Suprapubic skin (tissue), 4 donors: ENCODE measurements around the gene EXD3. TPM values are rescaled to one million over a fixed set of nuclear protein-coding genes. Genes with fewer than 3 reads are reported as not detected.

Experiments used
- DNase-seq, 2 donors: peaks; one replicate each; pipeline ENCODE4 v3.0.0-alpha.2; 2019; ENCODE audit warnings: low spot score in 2 of 2
- H3K27ac ChIP-seq: fragments of 200-600 bp; sonication (generic); one replicate; pipeline ENCODE4 v1.5.1; 2019
- H3K27me3 ChIP-seq: fragments of 200-600 bp; sonication (generic); one replicate; pipeline ENCODE4 v1.5.1; 2019
- H3K36me3 ChIP-seq: fragments of 200-600 bp; sonication (generic); one replicate; pipeline ENCODE4 v1.5.1; 2019
- H3K4me1 ChIP-seq: fragments of 200-600 bp; sonication (generic); one replicate; pipeline ENCODE4 v1.5.1; 2019
- H3K4me3 ChIP-seq: fragments of 200-600 bp; sonication (generic); one replicate; pipeline ENCODE4 v1.5.1; 2019; ENCODE audit warnings: mild to moderate bottlenecking
- H3K9me3 ChIP-seq: fragments of 200-600 bp; sonication (generic); one replicate; pipeline ENCODE4 v1.5.1; 2019
- CTCF ChIP-seq, 2 donors: fragments of 200-600 bp in 1 of 2; fragments of 450-650 bp in 1 of 2; sonication (generic) in 1 of 2; IDR thresholded peaks; one replicate each; pipeline ENCODE4 v1.5.1; 2016 to 2019; ENCODE audit warnings: antibody characterized with exemption in 2 of 2, mild to moderate bottlenecking in 1 of 2, moderate library complexity in 1 of 2
- EP300 ChIP-seq: sonication (generic); formaldehyde crosslinking; IDR thresholded peaks from one replicate; pipeline ENCODE4 v1.6.1; 2017; ENCODE audit warnings: antibody characterized with exemption
- POLR2A ChIP-seq, 2 donors: fragments of 450-650 bp; IDR thresholded peaks; one replicate each; pipeline ENCODE4 v1.6.1; 2017; ENCODE audit warnings: antibody characterized with exemption in 2 of 2, mild to moderate bottlenecking in 2 of 2, moderate library complexity in 2 of 2
- POLR2AphosphoS5 ChIP-seq, 3 donors: sonication (generic); formaldehyde crosslinking; IDR thresholded peaks; one replicate each; pipeline ENCODE4 v1.6.1; 2017; ENCODE audit warnings: antibody characterized with exemption in 3 of 3
- WGBS: methylation state at CpG from one replicate; pipeline ENCODE4 v1.1.5; 2018; 5-methylcytosine and 5-hydroxymethylcytosine counted together
- total RNA-seq, 4 donors: library from RNA; depleted of rRNA; stranded (reverse); fragments of >200 nt; gene quantifications; one replicate each; pipeline ENCODE4 v1.1.0, GENCODE V29; 2016

The EXD3 gene
- total RNA-seq, 4 donors from 2014 or later, result 7.3 to 54.0 (median 16.4) TPM

DNA sequence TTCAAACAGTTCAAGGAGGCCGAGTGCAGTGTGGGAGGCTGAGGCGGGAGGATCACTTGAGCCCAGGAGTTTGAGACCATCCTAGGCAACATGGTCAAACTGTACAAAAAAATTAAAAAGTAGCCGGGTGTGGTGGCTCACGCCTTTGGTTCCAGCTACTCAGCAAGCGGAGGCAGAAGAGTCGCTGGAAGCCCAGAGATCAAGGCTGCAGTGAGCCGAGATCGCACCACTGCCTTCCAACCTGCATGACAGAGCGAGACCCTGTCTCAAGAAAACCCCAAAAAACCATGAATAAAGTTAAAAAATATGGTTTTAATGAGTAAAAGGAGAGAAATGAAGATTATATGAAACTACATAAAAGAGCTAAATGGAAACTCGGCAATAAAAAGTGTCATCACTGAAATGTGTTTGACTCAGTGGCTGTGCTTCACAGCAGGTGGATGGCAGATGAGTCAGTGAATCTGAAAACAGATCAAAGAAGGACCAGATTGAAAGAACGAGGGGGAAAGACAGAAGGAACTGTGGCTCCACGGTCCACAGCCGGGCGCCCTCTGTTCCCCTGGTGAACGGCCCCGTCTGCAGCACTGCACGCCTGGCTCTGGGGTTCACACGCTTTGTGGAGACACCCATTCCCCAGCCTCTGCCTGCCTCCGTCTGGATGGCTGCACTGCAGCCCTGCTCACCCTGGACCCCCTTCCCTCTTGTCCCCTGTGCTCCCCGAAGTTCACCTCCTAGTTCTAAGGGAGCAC lies 25.1 kb downstream of the EXD3 start:
- H3K4me1 ChIP-seq, result no peaks in the 10 kb centered on the region
- 85% methylated on average over 20 of the region's 20 CpGs for WGBS

DNA sequence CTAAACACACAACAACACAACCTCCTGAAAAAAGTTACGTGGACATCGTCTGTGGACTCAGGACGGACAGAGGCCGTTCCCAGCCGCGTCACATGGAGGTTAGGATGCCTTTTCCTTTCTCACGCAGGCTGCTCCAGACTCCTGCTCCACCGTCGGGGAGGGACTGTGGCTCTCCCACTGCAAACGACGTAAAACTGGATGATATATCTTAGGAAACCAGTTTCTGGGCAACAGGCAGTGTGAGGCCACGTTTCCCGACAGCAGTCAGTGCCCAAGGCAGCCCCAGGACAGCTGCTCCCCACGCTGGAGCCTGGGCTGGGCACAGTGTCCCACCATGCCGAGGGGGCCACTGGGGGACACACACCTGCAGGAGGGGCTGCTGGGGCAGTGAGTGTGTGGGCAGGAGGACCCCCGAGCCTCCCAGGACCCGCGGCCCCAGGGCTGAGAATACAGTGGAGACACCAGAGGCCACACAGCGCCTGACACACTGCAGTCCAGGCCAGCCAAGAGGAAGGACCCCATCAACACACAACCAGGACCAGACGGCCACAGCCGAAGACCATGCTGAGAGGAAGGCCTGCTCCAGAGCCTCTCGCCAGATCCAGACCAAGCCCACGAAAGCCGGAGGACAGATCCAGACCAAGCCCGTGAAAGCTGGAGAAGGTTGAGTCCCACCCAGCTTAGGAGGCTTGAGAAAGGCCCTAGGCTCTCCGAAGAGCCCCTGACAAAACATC lies 26.2 kb downstream of the EXD3 start:
- Histone ChIP-seq H3K27me3 (no peaks in the 10 kb centered on the region), H3K36me3 (peaks cover 25% of the 10 kb centered on the region), H3K4me1 (no peaks in the 10 kb centered on the region), H3K27ac (no peak overlapping the region), H3K9me3 (no peaks in the 10 kb centered on the region), H3K4me3 (no peak overlapping the region)
- 92% methylated on average over 12 of the region's 26 CpGs for WGBS
- TF ChIP-seq EP300, result no peak
- TF ChIP-seq POLR2A (IDR thresholded peaks at IDR 0.05), result no peak
- TF ChIP-seq CTCF (IDR thresholded peaks at IDR 0.05), result no peak
- TF ChIP-seq POLR2AphosphoS5 (IDR thresholded peaks at IDR 0.05), result no peak
- no peak for DNase-seq

More for the DNA sequence above, 25.1 kb downstream of the EXD3 start:
- no peak overlapping the region for H3K27ac ChIP-seq
- TF ChIP-seq CTCF (IDR thresholded peaks at IDR 0.05), result no peak
- no peak for TF ChIP-seq POLR2A (IDR thresholded peaks at IDR 0.05)
- TF ChIP-seq POLR2AphosphoS5 (IDR thresholded peaks at IDR 0.05), result no peak
- no peak for TF ChIP-seq EP300
- no peak for DNase-seq
- peaks cover 16% of the 10 kb centered on the region for H3K36me3 ChIP-seq
- H3K9me3 ChIP-seq, result no peaks in the 10 kb centered on the region
- no peaks in the 10 kb centered on the region for H3K27me3 ChIP-seq
- no peak overlapping the region for H3K4me3 ChIP-seq

- no peak overlapping the region for H3K27ac ChIP-seq
Measured at GRCh38 chr9:137396227-137396626, 26.7 kb downstream of the EXD3 start.

GRCh38 chr9:137395666-137396010 lies 27.3 kb downstream of the EXD3 start:
- Histone ChIP-seq H3K4me1 (peaks cover 3% of the 10 kb centered on the region), H3K4me3 (no peak overlapping the region), H3K9me3 (no peaks in the 10 kb centered on the region), H3K27me3 (no peaks in the 10 kb centered on the region), H3K36me3 (peaks cover 27% of the 10 kb centered on the region), H3K27ac (no peak overlapping the region)
- no peak for DNase-seq
- 86% methylated on average over 9 of the region's 11 CpGs for WGBS
- TF ChIP-seq POLR2AphosphoS5 (IDR thresholded peaks at IDR 0.05) (no peak), CTCF (IDR thresholded peaks at IDR 0.05) (no peak), EP300 (no peak), POLR2A (IDR thresholded peaks at IDR 0.05) (no peak)

More at GRCh38 chr9:137396227-137396626, 26.7 kb downstream of the EXD3 start:
- DNase-seq, result no peak
- Histone ChIP-seq H3K36me3 (peaks cover 27% of the 10 kb centered on the region), H3K9me3 (no peaks in the 10 kb centered on the region), H3K4me3 (no peak overlapping the region), H3K27me3 (no peaks in the 10 kb centered on the region), H3K4me1 (no peaks in the 10 kb centered on the region)
- TF ChIP-seq EP300 (no peak), CTCF (IDR thresholded peaks at IDR 0.05) (no peak), POLR2AphosphoS5 (IDR thresholded peaks at IDR 0.05) (no peak), POLR2A (IDR thresholded peaks at IDR 0.05) (no peak)
- WGBS, result 90% methylated on average over 14 of the region's 15 CpGs
